HUES48 (cell line): ENCODE data around the gene AGBL4.

Experiments used
- H3K27ac ChIP-seq: one replicate; pipeline ENCODE4 v1.7.0; 2013; ENCODE audit warnings: low read depth, low read length, inconsistent platforms
- H3K27me3 ChIP-seq: 2 replicates; pipeline ENCODE4 v1.6.1; 2013; ENCODE audit warnings: mild to moderate bottlenecking, low read length; ENCODE audit not compliant: control insufficient read depth, insufficient read depth
- H3K36me3 ChIP-seq: 2 replicates; pipeline ENCODE4 v1.6.1; 2013; ENCODE audit warnings: low read length; ENCODE audit not compliant: control insufficient read depth, insufficient read depth
- H3K4me1 ChIP-seq: 2 replicates; pipeline ENCODE4 v1.6.1; 2013; ENCODE audit warnings: mild to moderate bottlenecking, low read length; ENCODE audit not compliant: control insufficient read depth, insufficient read depth
- H3K4me3 ChIP-seq: 2 replicates; pipeline ENCODE4 v1.5.1; 2013; ENCODE audit warnings: mild to moderate bottlenecking, low read depth, low read length
- H3K9ac ChIP-seq: 2 replicates; pipeline ENCODE4 v1.6.1; 2013; ENCODE audit warnings: mild to moderate bottlenecking, low read depth, low read length, moderate library complexity
- H3K9me3 ChIP-seq: 2 replicates; pipeline ENCODE4 v1.6.1; 2013; ENCODE audit warnings: low read length; ENCODE audit not compliant: control insufficient read depth, insufficient read depth

AGBL4 gene

DNA sequence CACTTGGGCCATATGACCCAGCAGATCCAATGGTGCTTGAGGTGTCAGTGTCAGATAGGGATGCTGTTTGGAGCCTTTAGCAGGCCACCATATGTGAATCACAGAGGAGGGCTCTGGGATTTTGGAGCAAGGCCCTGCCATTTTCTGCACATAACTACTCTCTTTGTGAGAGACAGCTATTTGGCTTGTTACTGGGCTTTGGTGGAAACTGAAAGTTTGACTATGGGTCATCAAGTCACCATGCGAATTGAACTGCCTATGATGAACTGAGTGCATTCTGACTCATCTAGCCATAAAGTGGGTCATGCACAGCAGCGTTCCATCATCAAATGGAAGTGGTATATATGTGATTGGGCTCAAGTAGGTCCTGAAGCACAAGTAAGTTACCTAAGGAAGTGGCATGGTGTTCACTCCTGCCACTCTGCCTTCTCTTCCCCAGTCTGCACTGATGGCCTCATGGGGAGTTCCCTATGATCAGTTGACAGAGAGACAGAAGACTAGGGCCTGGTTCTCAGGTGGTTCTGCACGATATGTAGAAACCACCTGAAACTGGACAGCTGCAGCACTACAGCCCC lies 447.3 kb downstream of the AGBL4 start:
- no peaks in the 10 kb centered on the region for H3K4me1 ChIP-seq
- H3K36me3 ChIP-seq, result no peaks in the 10 kb centered on the region
- no peaks in the 10 kb centered on the region for H3K27me3 ChIP-seq
- no peak overlapping the region for H3K9ac ChIP-seq
- peaks cover 66% of the 10 kb centered on the region for H3K9me3 ChIP-seq
- H3K4me3 ChIP-seq, result no peak overlapping the region
- H3K27ac ChIP-seq, result no peak overlapping the region

DNA sequence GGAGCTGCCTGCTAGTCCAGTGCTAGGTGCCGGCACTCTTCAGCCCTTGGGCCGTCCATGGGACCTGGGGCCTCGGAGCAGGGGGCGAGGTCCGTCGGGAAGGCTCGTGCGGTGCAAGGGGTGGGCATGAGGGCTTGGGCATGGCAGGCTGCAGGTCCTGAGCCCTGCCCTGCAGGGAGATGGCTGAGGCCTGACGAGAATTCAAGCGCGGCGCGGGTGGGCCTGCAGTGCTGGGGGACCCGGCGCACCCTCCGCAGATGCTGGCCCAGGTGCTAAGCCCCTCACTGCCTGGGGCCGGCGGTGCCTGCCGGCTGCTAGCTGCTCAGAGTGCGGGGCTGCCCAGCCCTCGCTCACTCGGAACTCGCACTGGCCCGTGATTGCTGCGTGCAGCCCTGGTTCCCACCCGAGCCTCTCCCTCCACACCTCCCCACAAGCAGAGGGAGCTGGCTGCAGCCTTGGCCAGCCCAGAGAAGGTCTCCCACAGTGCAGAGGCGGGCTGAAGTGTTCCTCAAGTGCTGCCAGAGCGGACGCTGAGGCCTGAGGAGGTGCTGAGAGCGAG lies 467.0 kb downstream of the AGBL4 start:
- Histone ChIP-seq H3K9me3 (peaks cover 65% of the 10 kb centered on the region), H3K9ac (no peak overlapping the region), H3K36me3 (no peaks in the 10 kb centered on the region), H3K4me1 (no peaks in the 10 kb centered on the region), H3K27me3 (no peaks in the 10 kb centered on the region), H3K27ac (no peak overlapping the region), H3K4me3 (no peak overlapping the region)

DNA sequence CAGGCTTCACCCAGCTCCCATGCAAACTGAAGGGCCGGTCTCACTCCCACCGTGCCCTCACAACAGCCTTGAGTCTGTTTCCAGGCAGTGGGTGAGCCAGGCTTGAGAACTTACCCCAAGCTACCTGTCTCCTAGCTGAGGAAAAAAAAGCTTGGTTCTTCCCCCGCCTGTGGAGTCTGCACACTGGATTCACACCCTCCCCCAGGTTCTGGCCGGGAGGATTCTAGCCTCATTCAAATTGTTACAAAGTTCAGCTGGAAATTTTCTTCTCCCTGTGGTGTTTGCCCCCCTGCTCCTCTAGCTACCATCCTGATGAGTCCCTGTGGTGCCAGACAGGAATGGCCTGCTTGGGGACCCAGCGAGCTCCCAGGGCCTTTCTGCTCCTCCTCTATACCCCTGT lies 471.7 kb downstream of the AGBL4 start:
- Histone ChIP-seq H3K9me3 (peaks cover 53% of the 10 kb centered on the region), H3K27me3 (no peaks in the 10 kb centered on the region), H3K4me1 (no peaks in the 10 kb centered on the region), H3K36me3 (no peaks in the 10 kb centered on the region), H3K27ac (no peak overlapping the region), H3K9ac (no peak overlapping the region), H3K4me3 (no peak overlapping the region)

DNA sequence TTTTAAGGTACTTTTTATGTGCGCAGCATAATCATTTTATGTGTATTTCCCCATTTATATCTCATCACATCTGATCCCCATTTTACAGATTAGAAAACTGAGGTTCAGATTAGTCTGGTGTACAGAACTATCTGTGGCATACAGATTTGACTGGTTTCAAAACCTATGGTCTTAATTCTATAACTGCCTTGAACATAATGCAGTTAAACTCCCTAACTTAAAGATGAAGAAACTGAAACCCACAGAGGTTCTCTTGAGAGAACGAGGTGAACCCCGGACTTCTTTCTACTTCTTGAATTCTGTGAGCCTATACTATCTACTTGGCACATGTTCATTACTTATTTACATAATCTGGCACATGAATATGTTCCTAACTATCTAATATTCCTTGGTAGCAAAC lies 479.1 kb downstream of the AGBL4 start:
- Histone ChIP-seq H3K9me3 (peaks cover 61% of the 10 kb centered on the region), H3K36me3 (no peaks in the 10 kb centered on the region), H3K4me3 (no peak overlapping the region), H3K4me1 (no peaks in the 10 kb centered on the region), H3K9ac (no peak overlapping the region), H3K27ac (no peak overlapping the region), H3K27me3 (no peaks in the 10 kb centered on the region)

DNA sequence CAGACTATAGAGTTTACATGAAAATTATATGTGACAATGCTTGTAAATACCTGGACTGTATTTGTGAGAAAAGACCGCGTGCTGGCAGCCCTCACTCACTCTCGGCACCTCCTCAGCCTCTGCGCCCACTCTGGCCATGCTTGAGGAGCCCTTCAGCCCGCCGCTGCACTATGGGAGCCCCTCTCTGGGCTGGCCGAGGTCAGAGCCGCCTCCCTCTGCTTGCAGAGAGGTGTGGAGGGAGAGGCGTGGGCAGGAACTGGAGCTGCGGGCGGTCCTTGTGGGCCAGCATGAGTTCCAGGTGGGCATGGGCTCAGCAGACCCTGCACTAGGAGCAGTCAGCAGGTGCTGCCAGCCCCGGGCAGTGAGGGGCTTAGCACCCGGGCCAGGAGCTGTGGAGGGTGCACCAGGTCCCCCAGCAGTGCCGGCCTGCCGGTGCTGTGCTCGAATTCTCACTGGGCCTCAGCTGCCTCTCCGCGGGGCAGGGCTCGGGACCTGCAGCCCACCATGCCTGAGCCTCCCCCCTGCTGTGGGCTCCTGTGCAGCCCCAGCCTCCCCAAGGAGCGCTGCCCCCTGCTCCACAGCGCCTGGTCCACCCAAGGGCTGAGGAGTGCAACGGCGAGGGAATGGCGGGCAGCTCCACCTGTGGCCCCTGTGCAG lies 482.5 kb downstream of the AGBL4 start:
- H3K9me3 ChIP-seq, result peaks cover 64% of the 10 kb centered on the region
- no peaks in the 10 kb centered on the region for H3K4me1 ChIP-seq
- H3K27me3 ChIP-seq, result no peaks in the 10 kb centered on the region
- H3K36me3 ChIP-seq, result no peaks in the 10 kb centered on the region
- no peak overlapping the region for H3K27ac ChIP-seq
- H3K9ac ChIP-seq, result no peak overlapping the region
- H3K4me3 ChIP-seq, result no peak overlapping the region

DNA sequence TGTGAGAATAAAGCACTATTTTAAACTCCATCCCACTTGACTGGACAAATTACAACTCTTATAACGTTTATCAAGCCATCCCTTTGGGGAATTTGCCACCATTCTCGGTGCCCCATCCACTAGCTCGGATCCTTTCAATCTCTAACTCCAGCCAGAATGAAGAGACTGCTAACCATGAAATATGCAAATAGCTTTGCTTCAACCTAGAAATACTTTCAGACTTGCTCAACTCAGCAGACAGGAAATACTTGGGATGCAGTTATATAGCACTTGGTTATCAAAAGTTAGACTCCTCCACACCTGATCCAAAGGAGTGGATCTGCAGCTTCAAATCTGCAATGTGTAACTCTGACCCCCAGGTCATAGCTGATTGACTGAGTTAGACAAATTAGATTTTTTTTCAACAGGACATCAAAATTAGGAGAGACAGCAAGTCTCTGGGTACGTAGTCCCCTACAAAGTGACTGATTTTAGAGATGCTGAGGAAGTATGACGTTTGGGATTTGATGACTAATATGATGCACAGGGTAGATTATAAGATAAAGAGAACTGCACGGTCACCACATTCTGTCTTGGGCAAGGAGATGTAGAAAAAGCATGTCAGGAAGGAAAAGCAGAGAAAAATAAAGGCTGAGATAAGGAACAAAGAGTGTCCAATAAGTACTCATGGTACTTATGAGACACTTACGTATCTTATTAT lies 496.0 kb downstream of the AGBL4 start:
- Histone ChIP-seq H3K9ac (no peak overlapping the region), H3K27ac (no peak overlapping the region), H3K27me3 (no peaks in the 10 kb centered on the region), H3K4me3 (no peak overlapping the region), H3K4me1 (no peaks in the 10 kb centered on the region), H3K9me3 (peaks cover 41% of the 10 kb centered on the region), H3K36me3 (no peaks in the 10 kb centered on the region)

DNA sequence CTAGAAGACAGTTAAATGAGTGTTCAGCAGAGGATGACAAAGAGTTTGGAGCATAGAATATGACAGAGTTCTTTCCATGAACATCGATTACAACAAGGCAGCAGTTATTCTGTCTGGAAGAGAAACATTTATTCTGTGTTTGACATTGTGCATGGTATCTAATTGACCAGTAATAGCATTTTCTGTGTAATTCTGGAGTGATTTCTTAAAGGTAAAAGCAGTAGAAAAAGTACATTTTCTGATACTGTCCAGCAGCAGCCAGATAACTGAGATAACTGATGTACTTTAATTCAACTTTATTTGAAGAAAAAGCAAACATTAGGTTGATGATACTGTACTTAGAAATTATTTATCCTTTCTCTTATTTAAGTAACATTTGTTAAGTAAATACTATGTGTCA lies 497.1 kb downstream of the AGBL4 start:
- Histone ChIP-seq H3K27me3 (no peaks in the 10 kb centered on the region), H3K4me1 (no peaks in the 10 kb centered on the region), H3K27ac (no peak overlapping the region), H3K36me3 (no peaks in the 10 kb centered on the region), H3K9ac (no peak overlapping the region), H3K4me3 (no peak overlapping the region), H3K9me3 (peaks cover 36% of the 10 kb centered on the region)

DNA sequence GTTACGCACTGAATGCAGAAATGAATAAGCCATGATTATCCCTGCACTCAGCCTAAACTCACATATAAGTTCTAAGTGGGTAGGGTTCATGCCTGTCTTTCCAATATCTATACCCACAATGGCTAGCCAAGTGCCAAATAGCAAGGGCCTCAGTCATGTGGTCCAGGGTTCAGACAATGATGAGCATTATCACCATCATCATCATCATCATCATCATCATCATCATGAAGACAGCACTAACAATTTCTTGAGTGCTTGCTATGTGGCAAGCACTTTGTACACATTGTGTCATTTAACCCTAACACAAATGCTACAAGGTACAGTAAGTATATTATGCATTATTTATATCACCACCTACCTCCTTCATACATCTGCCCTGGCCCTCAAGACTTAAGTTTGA lies 500.0 kb downstream of the AGBL4 start:
- no peaks in the 10 kb centered on the region for H3K27me3 ChIP-seq
- H3K9ac ChIP-seq, result no peak overlapping the region
- H3K36me3 ChIP-seq, result no peaks in the 10 kb centered on the region
- no peaks in the 10 kb centered on the region for H3K4me1 ChIP-seq
- H3K27ac ChIP-seq, result no peak overlapping the region
- H3K9me3 ChIP-seq, result peaks cover 40% of the 10 kb centered on the region
- H3K4me3 ChIP-seq, result no peak overlapping the region

DNA sequence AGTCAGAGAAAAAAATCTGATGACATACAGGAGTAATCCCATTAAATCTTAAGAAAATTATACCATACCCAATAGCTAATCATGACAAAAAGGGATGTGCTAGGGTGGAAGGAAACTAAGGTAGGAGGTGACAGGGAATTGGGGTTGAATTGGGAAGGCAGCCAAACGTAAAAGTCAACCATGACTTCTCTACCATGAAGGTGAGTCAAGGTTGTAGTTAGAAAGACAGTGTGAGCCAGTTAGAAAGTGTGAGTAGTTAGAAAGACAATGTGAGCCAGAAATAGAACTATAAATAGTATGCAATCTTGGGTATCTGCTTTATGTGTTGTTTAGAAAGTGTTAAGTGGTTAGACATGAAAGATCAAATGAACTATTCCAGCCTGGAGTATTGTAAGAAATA lies 556.8 kb downstream of the AGBL4 start:
- Histone ChIP-seq H3K27me3 (no peaks in the 10 kb centered on the region), H3K27ac (no peak overlapping the region), H3K9ac (no peak overlapping the region), H3K4me1 (no peaks in the 10 kb centered on the region), H3K36me3 (no peaks in the 10 kb centered on the region), H3K9me3 (peaks cover 34% of the 10 kb centered on the region; the same call in 1 of the 2 replicates), H3K4me3 (no peak overlapping the region)

DNA sequence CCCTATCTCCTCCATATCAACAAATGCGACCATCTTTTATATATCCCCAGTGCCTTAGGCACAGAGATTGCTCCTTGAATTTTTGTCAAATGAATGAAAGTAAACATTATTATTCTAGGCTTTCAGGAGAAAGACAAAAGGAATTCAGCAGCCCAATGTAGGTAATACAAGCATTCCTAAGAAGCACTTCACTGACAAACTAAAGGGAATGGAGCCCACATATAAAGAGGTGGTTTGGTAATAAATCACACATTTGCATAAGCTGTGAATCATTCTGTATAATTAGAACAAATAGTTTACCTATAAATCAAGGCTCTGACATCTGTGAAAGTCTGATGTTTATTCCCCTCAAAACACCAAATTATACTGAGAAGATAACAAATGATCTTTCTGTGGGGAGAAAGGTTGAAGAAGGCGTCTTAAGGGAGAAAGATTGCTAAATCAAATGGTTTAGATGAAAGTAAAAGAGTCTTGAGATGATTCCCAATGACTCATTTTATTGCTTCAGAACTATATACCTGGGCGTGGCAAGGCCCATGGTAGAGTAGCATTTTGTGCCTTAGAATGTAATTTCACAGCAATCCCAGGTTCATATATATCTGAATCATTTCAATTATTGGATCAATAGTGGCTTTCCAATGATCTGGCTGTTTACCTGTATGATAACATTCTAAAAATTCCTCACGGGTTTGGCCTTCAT lies 558.1 kb downstream of the AGBL4 start:
- Histone ChIP-seq H3K9ac (no peak overlapping the region), H3K27ac (no peak overlapping the region), H3K36me3 (no peaks in the 10 kb centered on the region), H3K9me3 (peaks cover 31% of the 10 kb centered on the region; the same call in 1 of the 2 replicates), H3K4me3 (no peak overlapping the region), H3K27me3 (no peaks in the 10 kb centered on the region), H3K4me1 (no peaks in the 10 kb centered on the region)

DNA sequence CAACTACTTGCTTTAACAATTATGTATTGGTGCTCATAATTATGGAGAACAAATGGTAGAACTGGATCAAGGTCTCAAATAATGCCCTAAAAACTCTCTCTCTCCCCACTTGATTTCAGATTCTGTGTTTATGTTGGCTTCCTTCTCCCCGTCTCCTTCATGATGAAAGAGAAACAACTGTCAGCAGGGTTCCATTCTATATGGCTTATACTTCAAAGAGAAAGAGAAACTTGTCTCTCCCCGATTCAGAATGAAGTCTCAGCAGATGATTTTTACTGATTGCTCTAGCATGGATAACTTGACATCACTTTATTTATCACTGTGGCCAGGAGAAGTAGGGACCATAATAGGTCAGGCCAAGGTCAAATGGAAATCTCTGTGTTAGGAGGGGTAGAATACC lies 575.6 kb downstream of the AGBL4 start:
- Histone ChIP-seq H3K9me3 (peaks cover 33% of the 10 kb centered on the region), H3K9ac (no peak overlapping the region), H3K4me3 (no peak overlapping the region), H3K27me3 (no peaks in the 10 kb centered on the region), H3K27ac (no peak overlapping the region), H3K4me1 (no peaks in the 10 kb centered on the region), H3K36me3 (no peaks in the 10 kb centered on the region)
